Left lung (tissue), 10 donors: ENCODE data around the gene ZKSCAN1. TPM values are rescaled to one million over a fixed set of nuclear protein-coding genes. Genes with fewer than 3 reads are reported as not detected.

Source experiments
- ATAC-seq: fragments of 200-7000 bp; cut with Tn5 transposase; one replicate; pipeline ENCODE4 v1.9.1; 2020; ENCODE audit warnings: moderate library complexity
- DNase-seq, 4 donors: peaks; one replicate each; pipeline ENCODE4 v3.0.0-alpha.2; 2013 to 2020
- H3K27ac ChIP-seq, 2 donors: fragments of 200-600 bp; sonication (generic) in 1 of 2; one replicate each; pipeline versions ENCODE4 v1.5.0 to v1.8.0; 2020 to 2021
- H3K27me3 ChIP-seq, 2 donors: fragments of 200-600 bp; sonication (generic) in 1 of 2; one replicate each; pipeline versions ENCODE4 v1.5.0 to v1.8.0; 2020 to 2021
- H3K36me3 ChIP-seq, 2 donors: fragments of 200-600 bp; sonication (generic) in 1 of 2; one replicate each; pipeline versions ENCODE4 v1.5.0 to v1.8.0; 2020 to 2021
- H3K4me1 ChIP-seq, 2 donors: fragments of 200-600 bp; one replicate each; pipeline ENCODE4 v1.8.0; 2021
- H3K4me3 ChIP-seq, 2 donors: fragments of 200-600 bp; sonication (generic) in 1 of 2; one replicate each; pipeline versions ENCODE4 v1.5.0 to v1.8.0; 2020 to 2021; ENCODE audit warnings: mild to moderate bottlenecking in 1 of 2
- H3K9me3 ChIP-seq, 2 donors: fragments of 200-600 bp; sonication (generic) in 1 of 2; one replicate each; pipeline versions ENCODE4 v1.5.0 to v1.8.0; 2020 to 2021
- intact Hi-C, 2 donors: fragments of 100-400 bp; cut with DNase I; formaldehyde crosslinking; loops; one replicate each; pipeline versions ENCODE4 v1.11.2 to v1.14.2; 2022
- polyA plus RNA-seq, 6 donors: library from polyadenylated mRNA; unstranded; fragments of 120-200 nt; gene quantifications; one replicate each; pipeline ENCODE4 v1.2.1, GENCODE V29; 2013; ENCODE audit not compliant: insufficient read length in 6 of 6
- total RNA-seq, 2 donors: library from RNA; stranded (reverse); fragmentation: NEBNext Ultra II Directional; extraction: Animal tissue kit (Norgen Biotek cat#: 25700); gene quantifications; one replicate each; pipeline ENCODE4 v1.2.1, GENCODE V29; 2021
- TF ChIP-seq, protein P1 (sequence below), 2 donors: fragments of 200-600 bp; sonication (generic) in 1 of 2; IDR thresholded peaks; one replicate each; pipeline versions ENCODE4 v1.5.0 to v1.8.0; 2021; ENCODE audit warnings: antibody characterized with exemption in 2 of 2
- donor health status: DM: no; HTN: yes; CAD: no.
- donor health status: DM: no; HTN: no; CAD: no.

Gene ZKSCAN1
- total and polyA plus RNA-seq, 8 donors, result 46.7 to 137 (median 87.7) TPM

DNA sequence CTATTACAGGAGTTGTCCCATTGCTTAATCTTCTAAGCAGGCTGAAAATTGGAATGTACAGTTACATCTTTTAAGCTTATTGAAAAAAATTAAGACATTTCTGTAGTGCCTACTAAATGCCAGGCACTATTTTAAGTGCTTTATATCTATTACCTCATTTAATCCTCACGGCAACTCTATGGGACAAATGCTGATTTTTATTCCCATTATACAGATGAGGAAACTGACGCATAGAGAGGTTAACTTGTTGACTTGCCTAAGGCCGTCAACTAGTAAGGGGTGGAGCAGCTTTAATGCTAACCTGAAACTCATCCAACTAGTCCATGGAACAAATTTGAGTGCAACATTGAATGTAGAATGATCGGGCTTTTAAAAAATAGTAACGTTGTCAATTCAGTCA, 2.5 kb downstream of the ZKSCAN1 start:
- intact Hi-C loops, result no loop called here
- Histone ChIP-seq H3K4me1 (peaks cover 8 to 72% of the 10 kb centered on the region in 2 donors), H3K36me3 (peaks cover 0 to 7% of the 10 kb centered on the region in 2 donors), H3K27me3 (no peaks in the 10 kb centered on the region), H3K27ac (no peak overlapping the region), H3K9me3 (no peaks in the 10 kb centered on the region), H3K4me3 (no peak overlapping the region)
- DNase-seq (no peak), ATAC-seq (no peak)
- TF ChIP-seq, protein P1, sequence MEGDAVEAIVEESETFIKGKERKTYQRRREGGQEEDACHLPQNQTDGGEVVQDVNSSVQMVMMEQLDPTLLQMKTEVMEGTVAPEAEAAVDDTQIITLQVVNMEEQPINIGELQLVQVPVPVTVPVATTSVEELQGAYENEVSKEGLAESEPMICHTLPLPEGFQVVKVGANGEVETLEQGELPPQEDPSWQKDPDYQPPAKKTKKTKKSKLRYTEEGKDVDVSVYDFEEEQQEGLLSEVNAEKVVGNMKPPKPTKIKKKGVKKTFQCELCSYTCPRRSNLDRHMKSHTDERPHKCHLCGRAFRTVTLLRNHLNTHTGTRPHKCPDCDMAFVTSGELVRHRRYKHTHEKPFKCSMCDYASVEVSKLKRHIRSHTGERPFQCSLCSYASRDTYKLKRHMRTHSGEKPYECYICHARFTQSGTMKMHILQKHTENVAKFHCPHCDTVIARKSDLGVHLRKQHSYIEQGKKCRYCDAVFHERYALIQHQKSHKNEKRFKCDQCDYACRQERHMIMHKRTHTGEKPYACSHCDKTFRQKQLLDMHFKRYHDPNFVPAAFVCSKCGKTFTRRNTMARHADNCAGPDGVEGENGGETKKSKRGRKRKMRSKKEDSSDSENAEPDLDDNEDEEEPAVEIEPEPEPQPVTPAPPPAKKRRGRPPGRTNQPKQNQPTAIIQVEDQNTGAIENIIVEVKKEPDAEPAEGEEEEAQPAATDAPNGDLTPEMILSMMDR (IDR thresholded peaks at IDR 0.05), result no peak

DNA sequence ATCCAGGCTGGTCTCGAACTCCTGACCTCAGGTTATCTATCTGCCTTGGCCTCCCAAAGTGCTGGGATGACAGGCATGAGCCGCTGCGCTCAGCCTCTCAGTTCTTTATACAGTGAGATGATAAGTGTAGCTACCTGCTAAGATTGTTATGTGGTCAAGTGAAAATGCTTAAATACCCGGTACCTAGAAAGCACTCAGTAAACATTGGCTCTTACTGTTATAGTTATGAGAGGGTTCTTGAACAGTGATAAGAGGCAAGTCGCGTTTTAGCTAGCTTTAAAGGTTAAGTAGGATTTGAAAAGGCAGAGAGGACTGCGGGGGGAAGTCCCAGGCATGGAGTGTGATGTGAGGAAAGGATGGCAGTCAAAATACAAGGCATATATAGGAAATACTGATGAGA, 4.5 kb downstream of the ZKSCAN1 start:
- H3K36me3 ChIP-seq, result peaks cover 4 to 28% of the 10 kb centered on the region in 2 donors
- H3K4me3 ChIP-seq, result no peak overlapping the region
- TF ChIP-seq, protein P1 (IDR thresholded peaks at IDR 0.05), result no peak
- H3K27me3 ChIP-seq, result no peaks in the 10 kb centered on the region
- peaks cover 10 to 67% of the 10 kb centered on the region in 2 donors for H3K4me1 ChIP-seq
- no peak overlapping the region for H3K27ac ChIP-seq
- DNase-seq, result peak in 1 of 4 donors; percentile 68
- H3K9me3 ChIP-seq, result no peaks in the 10 kb centered on the region
- ATAC-seq, result peak; percentile 71
- intact Hi-C loops, result no loop called here

DNA sequence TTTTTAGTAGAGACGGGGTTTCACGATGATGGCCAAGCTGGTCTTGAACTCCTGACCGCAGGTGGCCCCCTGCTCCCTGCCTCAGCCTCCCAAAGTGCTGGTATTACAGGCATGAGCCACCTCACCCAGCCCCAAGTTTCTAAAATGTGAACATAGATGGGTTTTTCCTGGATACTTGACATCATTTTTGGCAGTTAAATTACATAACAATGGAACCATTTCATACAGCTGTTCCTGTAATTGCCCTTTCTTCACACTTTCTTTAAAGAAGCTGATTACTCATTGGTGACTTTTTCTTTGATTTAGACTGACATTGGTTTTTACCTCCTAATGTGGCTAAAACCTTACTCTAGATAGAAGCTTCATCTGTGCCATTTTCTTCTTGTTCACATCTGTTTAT, 5.9 kb downstream of the ZKSCAN1 start:
- intact Hi-C loops, result no loop called here
- ATAC-seq, result no peak
- Histone ChIP-seq H3K4me3 (no peak overlapping the region), H3K36me3 (peaks cover 4 to 41% of the 10 kb centered on the region in 2 donors), H3K4me1 (peaks cover 10 to 59% of the 10 kb centered on the region in 2 donors), H3K9me3 (no peaks in the 10 kb centered on the region), H3K27me3 (no peaks in the 10 kb centered on the region), H3K27ac (no peak overlapping the region)
- TF ChIP-seq, protein P1 (IDR thresholded peaks at IDR 0.05), result no peak
- DNase-seq, result no peak

DNA sequence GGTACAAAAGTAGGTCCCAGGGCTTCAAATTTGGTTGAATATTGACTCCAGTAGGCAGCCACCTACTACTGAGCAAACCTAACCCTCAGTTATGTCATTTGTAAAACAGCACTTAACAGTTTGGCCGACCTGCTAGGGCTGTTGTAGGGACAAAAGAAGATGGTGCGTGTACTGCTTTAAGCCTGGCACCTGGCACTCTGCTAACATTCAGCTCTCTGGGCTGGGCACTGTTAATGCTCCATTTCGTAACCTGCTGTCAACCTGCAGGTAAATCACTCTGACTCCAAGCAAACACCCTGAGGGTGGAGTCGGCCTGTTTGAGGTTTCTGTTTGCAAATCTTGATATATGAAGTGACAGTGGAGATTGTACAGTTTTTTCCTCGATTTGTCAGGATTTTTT, 7.2 kb downstream of the ZKSCAN1 start:
- Histone ChIP-seq H3K27ac (no peak overlapping the region), H3K36me3 (peaks cover 4 to 55% of the 10 kb centered on the region in 2 donors), H3K4me3 (no peak overlapping the region), H3K9me3 (no peaks in the 10 kb centered on the region), H3K27me3 (no peaks in the 10 kb centered on the region), H3K4me1 (peaks cover 2 to 46% of the 10 kb centered on the region in 2 donors)
- TF ChIP-seq, protein P1 (IDR thresholded peaks at IDR 0.05), result no peak
- ATAC-seq, result peak; percentile 88
- intact Hi-C loops, result no loop called here
- DNase-seq, result peak in 2 of 4 donors; percentile 47 to 63

DNA sequence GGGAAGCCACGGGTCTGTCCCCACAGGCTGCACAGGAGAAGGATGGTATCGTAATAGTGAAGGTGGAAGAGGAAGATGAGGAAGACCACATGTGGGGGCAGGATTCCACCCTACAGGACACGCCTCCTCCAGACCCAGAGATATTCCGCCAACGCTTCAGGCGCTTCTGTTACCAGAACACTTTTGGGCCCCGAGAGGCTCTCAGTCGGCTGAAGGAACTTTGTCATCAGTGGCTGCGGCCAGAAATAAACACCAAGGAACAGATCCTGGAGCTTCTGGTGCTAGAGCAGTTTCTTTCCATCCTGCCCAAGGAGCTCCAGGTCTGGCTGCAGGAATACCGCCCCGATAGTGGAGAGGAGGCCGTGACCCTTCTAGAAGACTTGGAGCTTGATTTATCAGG, 8.1 kb downstream of the ZKSCAN1 start:
- H3K27ac ChIP-seq, result no peak overlapping the region
- H3K27me3 ChIP-seq, result no peaks in the 10 kb centered on the region
- peaks cover 2 to 37% of the 10 kb centered on the region in 2 donors for H3K4me1 ChIP-seq
- TF ChIP-seq, protein P1 (IDR thresholded peaks at IDR 0.05), result no peak
- peaks cover 4 to 62% of the 10 kb centered on the region in 2 donors for H3K36me3 ChIP-seq
- intact Hi-C loops, result no loop called here
- DNase-seq, result no peak
- H3K9me3 ChIP-seq, result no peaks in the 10 kb centered on the region
- no peak for ATAC-seq
- H3K4me3 ChIP-seq, result no peak overlapping the region
